Loucy (cell line): Measurements from ENCODE around the gene NXT1.
A peak's percentile ranks its signal among the peaks of the same experiment; 100 is the strongest.
"Not testable (repeated sequence)": the region's sequence is repeated elsewhere in the genome, so short reads cannot be mapped to it uniquely, and the experiment has no call there.

Experiments used
- H2AFZ ChIP-seq: fragments of 200-600 bp; sonication (generic); 2 replicates; pipeline ENCODE4 v1.6.0; 2016; ENCODE audit warnings: antibody characterized with exemption, mild to moderate bottlenecking, low read length, moderate library complexity
- H3F3A ChIP-seq: fragments of 200-600 bp; 2 replicates; pipeline ENCODE4 v1.6.0; 2016; ENCODE audit warnings: antibody characterized with exemption, low read depth, mild to moderate bottlenecking
- H3K27me3 ChIP-seq: fragments of 200-600 bp; sonication (generic); 2 replicates; pipeline ENCODE4 v1.6.1; 2014; ENCODE audit warnings: low read length, mild to moderate bottlenecking; ENCODE audit not compliant: insufficient read depth, poor library complexity, severe bottlenecking
- H3K36me3 ChIP-seq: fragments of 200-600 bp; sonication (generic); 2 replicates; pipeline ENCODE4 v1.6.1; 2016; ENCODE audit warnings: low read length; ENCODE audit not compliant: insufficient read depth
- H3K4me1 ChIP-seq: fragments of 200-600 bp; sonication (generic); 2 replicates; pipeline ENCODE4 v1.5.1; 2014; ENCODE audit warnings: low read length, mild to moderate bottlenecking; ENCODE audit not compliant: insufficient read depth, poor library complexity, severe bottlenecking
- H3K4me2 ChIP-seq: fragments of 200-600 bp; sonication (generic); 2 replicates; pipeline ENCODE4 v1.6.0; 2014; ENCODE audit warnings: antibody characterized with exemption, low read length, low read depth, mild to moderate bottlenecking; ENCODE audit not compliant: poor library complexity, severe bottlenecking
- H3K4me3 ChIP-seq: fragments of 200-600 bp; sonication (generic); 2 replicates; pipeline ENCODE4 v1.5.1; 2014; ENCODE audit warnings: low read length, mild to moderate bottlenecking, mixed read lengths; ENCODE audit not compliant: poor library complexity, severe bottlenecking
- H3K79me2 ChIP-seq: fragments of 200-600 bp; sonication (generic); 2 replicates; pipeline ENCODE4 v1.6.1; 2014; ENCODE audit warnings: low read length; ENCODE audit not compliant: insufficient read depth
- H3K9ac ChIP-seq: fragments of 200-600 bp; sonication (generic); 2 replicates; pipeline ENCODE4 v1.6.0; 2014; ENCODE audit warnings: mild to moderate bottlenecking, low read depth, low read length, moderate library complexity; ENCODE audit not compliant: poor library complexity, severe bottlenecking
- H3K9me2 ChIP-seq: fragments of 200-600 bp; sonication (generic); replicated peaks from 2 replicates; pipeline ENCODE4 v1.6.1; 2016; ENCODE audit warnings: low read depth, low read length, mixed read lengths
- H3K9me3 ChIP-seq: fragments of 200-600 bp; sonication (generic); 2 replicates; pipeline ENCODE4 v1.6.1; 2014; ENCODE audit warnings: mild to moderate bottlenecking, antibody characterized with exemption, low read length, low read depth; ENCODE audit not compliant: insufficient read depth
- H4K20me1 ChIP-seq: fragments of 200-600 bp; sonication (generic); 2 replicates; pipeline ENCODE4 v1.6.0; 2014; ENCODE audit warnings: antibody characterized with exemption, low read length, mild to moderate bottlenecking; ENCODE audit not compliant: insufficient read depth, poor library complexity, severe bottlenecking
- CTCF ChIP-seq: fragments of 200-600 bp; sonication (generic); conservative IDR thresholded peaks from 2 replicates; pipeline ENCODE4 v1.5.1; 2014; ENCODE audit warnings: mild to moderate bottlenecking, antibody characterized with exemption, low read length
- EZH2phosphoT487 ChIP-seq: fragments of 200-600 bp; IDR thresholded peaks from 2 replicates; pipeline ENCODE4 v1.6.1; 2018; ENCODE audit warnings: antibody characterized with exemption, mild to moderate bottlenecking, moderate library complexity, borderline replicate concordance

NXT1 gene

DNA sequence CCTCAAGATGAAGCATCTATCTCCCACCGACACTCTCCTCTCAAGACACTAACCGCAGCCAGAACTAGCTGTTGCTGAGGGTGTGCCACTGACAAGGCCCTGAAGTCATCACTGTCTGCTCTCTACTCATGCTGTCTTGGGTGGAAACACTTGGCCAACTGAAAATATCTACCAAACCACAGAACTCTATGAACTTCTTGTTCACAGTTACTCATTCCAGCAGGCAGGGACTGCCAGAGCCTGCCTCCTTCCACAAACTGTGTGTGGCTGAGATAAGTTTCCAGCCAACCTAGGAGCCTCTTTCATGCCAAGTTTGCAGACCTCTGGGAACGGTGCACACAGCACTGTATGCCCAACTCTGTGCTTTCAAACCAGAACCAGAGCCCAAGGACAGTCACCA is 45.5 kb upstream of the NXT1 start:
- peak overlapping the region; percentile 58 for H3K4me3 ChIP-seq
- no peaks in the 10 kb centered on the region for H3K27me3 ChIP-seq
- peak overlapping the region; percentile 62 for H3K4me2 ChIP-seq
- no peaks in the 10 kb centered on the region for H3K9me3 ChIP-seq
- no peak overlapping the region for H2AFZ ChIP-seq
- H3K79me2 ChIP-seq = 0 out of 2 replicates have a peak, but pooled peaks cover 3% of the 10 kb centered on the region
- H3K36me3 ChIP-seq = no peaks in the 10 kb centered on the region
- H3K4me1 ChIP-seq = peaks cover 41% of the 10 kb centered on the region
- no peaks in the 10 kb centered on the region for H4K20me1 ChIP-seq
- no peaks in the 10 kb centered on the region for H3K9me2 ChIP-seq
- H3F3A ChIP-seq = peaks cover 4% of the 10 kb centered on the region; the same call in 1 of the 2 replicates
- TF ChIP-seq EZH2phosphoT487 (no peak), CTCF (no peak)
- peak overlapping the region; percentile 66 for H3K9ac ChIP-seq

- not testable (repeated sequence) for H3K9me3 ChIP-seq, H2AFZ ChIP-seq, H3K36me3 ChIP-seq, H3K4me2 ChIP-seq, H3K4me3 ChIP-seq, H3K27me3 ChIP-seq, H3K9ac ChIP-seq, H3K79me2 ChIP-seq, H4K20me1 ChIP-seq, H3K9me2 ChIP-seq, H3F3A ChIP-seq
- H3K4me1 ChIP-seq = peaks cover 41% of the 10 kb centered on the region
Observed at GRCh38 chr20:23307393-23307792, 43.2 kb upstream of the NXT1 start.

DNA sequence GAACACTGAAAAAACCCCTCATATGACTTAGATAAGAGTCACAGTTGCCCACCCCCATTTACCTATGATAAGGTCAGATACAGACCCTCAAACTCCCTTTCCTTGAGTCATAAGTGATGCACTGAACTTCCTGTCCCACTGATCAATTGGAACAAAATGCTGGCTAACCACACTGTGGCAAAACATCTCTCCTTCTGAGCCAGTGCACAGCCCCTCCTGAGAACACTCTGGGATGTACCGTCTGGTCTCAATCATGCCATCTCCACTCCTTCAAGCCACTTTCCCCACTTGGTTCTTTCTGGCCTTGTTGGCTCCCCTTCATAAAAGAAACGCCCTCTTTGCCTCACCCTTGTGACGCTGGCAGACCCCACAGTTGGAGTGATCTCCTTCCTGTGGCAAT is 42.6 kb upstream of the NXT1 start:
- Histone ChIP-seq H3K4me3 (no peak overlapping the region), H4K20me1 (no peaks in the 10 kb centered on the region), H3K27me3 (no peaks in the 10 kb centered on the region), H3K9ac (no peak overlapping the region), H3K4me2 (no peak overlapping the region), H3K9me3 (no peaks in the 10 kb centered on the region), H3K9me2 (no peaks in the 10 kb centered on the region), H3K36me3 (no peaks in the 10 kb centered on the region), H2AFZ (no peak overlapping the region), H3K79me2 (0 out of 2 replicates have a peak, but pooled peaks cover 3% of the 10 kb centered on the region), H3K4me1 (peaks cover 36% of the 10 kb centered on the region), H3F3A (peaks cover 4% of the 10 kb centered on the region; the same call in 1 of the 2 replicates)
- TF ChIP-seq CTCF = no peak
- TF ChIP-seq EZH2phosphoT487 = no peak

- Histone ChIP-seq H3K4me1 (peaks cover 30% of the 10 kb centered on the region), H3K79me2 (0 out of 2 replicates have a peak, but pooled peaks cover 3% of the 10 kb centered on the region), H3K9me3 (no peaks in the 10 kb centered on the region), H3K4me2 (no peak overlapping the region), H3F3A (peaks cover 4% of the 10 kb centered on the region; the same call in 1 of the 2 replicates), H3K9ac (no peak overlapping the region), H2AFZ (no peak overlapping the region), H3K27me3 (no peaks in the 10 kb centered on the region), H3K36me3 (no peaks in the 10 kb centered on the region), H3K9me2 (no peaks in the 10 kb centered on the region), H3K4me3 (no peak overlapping the region), H4K20me1 (no peaks in the 10 kb centered on the region)
- TF ChIP-seq CTCF = no peak
- no peak for TF ChIP-seq EZH2phosphoT487
Observed at GRCh38 chr20:23308908-23309307, 41.7 kb upstream of the NXT1 start.
